ENCODE data around the gene WT1.

- TF ChIP-seq CTCF (IDR thresholded peaks at IDR 0.05; ENCODE audit: poor library complexity, severe bottlenecking) (no peak), MXI1 (conservative IDR thresholded peaks at IDR 0.05; ENCODE audit: poor library complexity, severe bottlenecking) (no peak), REST (IDR thresholded peaks at IDR 0.05; ENCODE audit: borderline replicate concordance) (no peak), POLR2AphosphoS5 (IDR thresholded peaks at IDR 0.05) (no peak), EZH2 (IDR thresholded peaks at IDR 0.05; ENCODE audit: borderline replicate concordance, insufficient read depth, low read length, poor library complexity, severe bottlenecking) (no peak), TAF1 (IDR thresholded peaks at IDR 0.05; ENCODE audit: low read depth) (no peak), RAD21 (conservative IDR thresholded peaks at IDR 0.05) (no peak), EP300 (conservative IDR thresholded peaks at IDR 0.05; ENCODE audit: poor library complexity, severe bottlenecking) (no peak), SMC3 (conservative IDR thresholded peaks at IDR 0.05; ENCODE audit: poor library complexity) (no peak)
These were observed 54.2 kb downstream of the WT1 start for GRCh38 chr11:32381179-32381578.

All from neural cell (in vitro differentiated cells).